ENCODE data around the gene DIRAS1.
A peak's percentile ranks its signal among the peaks of the same experiment; 100 is the strongest.
"Not testable (repeated sequence)": the region's sequence is repeated elsewhere in the genome, so short reads cannot be mapped to it uniquely, and the experiment has no call there.

The DIRAS1 gene

GRCh38 chr19:2703691-2704216, 17.4 kb downstream of the DIRAS1 start:
- no peak for DNase-seq

DNA sequence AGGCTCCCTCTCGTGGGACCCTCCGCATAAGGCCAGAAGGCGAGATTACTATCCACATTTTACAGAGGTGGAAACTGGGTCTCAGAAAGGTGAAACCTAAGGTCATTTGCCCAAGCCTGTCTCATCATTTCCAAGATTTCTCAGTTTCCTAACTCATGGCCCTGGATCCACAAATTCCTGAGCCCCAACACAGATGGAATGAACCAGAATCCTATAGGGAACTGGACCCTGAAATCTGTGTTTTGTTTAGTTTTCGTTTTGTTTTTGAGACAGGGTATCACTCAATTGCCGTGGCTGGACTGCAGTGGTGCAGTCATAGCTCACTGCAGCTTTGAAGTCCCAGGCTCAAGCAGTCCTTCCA, 18.1 kb downstream of the DIRAS1 start:
- DNase-seq: no peak

DNA sequence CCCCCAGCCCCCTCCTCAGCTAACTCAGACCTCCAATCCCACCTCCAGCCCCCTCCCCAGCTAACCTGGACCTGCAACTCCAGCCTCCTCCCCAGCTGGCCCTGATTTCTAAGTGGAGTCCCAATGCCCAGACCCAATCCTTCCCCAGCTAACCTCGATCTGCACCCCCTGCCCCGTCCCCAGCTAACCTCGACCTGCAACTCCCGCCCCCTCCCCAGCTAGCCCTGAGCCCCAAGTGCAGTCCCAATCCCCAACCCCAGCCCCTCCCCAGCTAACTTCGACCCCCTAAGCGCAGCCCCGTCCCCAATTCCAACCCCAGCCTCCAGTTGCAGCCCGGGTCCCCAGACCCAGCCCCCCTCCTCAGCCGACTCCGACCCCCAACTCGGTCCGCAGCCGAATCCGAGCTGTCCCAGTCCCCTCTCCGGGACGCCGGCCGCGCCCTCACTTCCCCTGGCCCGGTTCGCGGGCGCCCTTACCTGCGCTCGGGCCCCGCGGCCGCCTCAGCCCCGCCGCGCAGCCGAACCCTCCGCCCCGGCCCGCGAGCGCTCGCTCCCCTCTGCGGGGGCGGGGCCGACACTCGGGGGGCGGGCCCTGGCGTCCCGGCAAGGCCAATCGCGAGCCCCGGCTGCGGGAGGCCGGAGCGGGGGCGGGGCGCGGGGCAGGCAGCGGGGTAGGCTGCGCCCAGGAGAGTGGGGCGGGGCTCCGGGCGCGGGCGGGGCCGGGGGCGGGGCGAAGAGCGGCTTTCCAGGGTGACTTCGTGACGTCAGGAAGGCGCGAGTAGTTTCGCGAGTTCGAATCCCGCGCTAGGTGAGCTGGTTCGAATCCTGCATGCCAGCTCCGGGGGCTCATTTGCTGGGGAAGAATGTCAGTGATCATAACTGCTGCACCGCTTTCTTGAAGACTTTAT, 18.7 kb downstream of the DIRAS1 start, which contains the start of gene GNG7:
GNG7 (minus strand) TSS at position 525 of the 907 bp plus-strand sequence. CDS start 182,006 bp downstream, outside the sequence.
- DNase-seq: peak; percentile 11

- no peak for DNase-seq
Observed at GRCh38 chr19:2701361-2702169, 19.6 kb downstream of the DIRAS1 start.

DNA sequence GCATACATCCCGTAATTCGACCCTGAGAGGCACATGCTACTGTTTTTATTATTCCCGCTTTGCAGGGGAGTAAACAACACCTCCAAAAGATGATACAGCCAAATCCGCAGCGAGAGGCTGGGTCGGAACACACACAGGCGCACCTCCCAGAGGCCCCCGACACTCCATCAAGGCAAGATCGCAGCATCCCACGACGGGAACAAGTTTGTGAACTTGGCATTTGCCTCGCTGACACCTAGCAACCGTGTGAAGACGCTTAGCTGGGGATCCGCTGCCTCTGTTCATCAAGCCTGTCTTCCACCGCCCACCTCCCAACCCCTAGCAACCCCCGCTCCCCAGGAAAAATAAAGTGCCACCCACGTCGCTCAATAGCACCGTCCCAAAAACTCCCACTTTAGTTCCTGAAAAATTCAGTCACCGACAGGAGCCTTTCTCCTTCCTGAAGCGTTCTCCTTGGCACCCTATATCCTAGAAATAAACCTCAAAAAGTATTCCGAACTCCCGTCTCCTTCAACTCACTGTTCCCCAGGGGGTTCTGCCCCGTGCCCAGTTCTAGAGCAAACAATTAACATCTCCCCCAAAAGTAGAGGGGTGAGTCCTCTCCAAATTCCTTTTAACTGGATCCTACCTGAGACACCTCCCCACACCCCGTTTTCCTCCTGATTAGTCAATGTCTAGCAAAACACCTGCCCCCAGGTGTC, 20.4 kb downstream of the DIRAS1 start:
- DNase-seq: no peak

GRCh38 chr19:2699413-2700140, 21.6 kb downstream of the DIRAS1 start:
- no peak for DNase-seq

- DNase-seq: no peak
Observed at GRCh38 chr19:2694196-2694595, 27.0 kb downstream of the DIRAS1 start.

- DNase-seq: no peak
Observed at GRCh38 chr19:2693492-2694160, 27.5 kb downstream of the DIRAS1 start.

GRCh38 chr19:2691951-2692350, 29.2 kb downstream of the DIRAS1 start:
- DNase-seq: no peak

DNA sequence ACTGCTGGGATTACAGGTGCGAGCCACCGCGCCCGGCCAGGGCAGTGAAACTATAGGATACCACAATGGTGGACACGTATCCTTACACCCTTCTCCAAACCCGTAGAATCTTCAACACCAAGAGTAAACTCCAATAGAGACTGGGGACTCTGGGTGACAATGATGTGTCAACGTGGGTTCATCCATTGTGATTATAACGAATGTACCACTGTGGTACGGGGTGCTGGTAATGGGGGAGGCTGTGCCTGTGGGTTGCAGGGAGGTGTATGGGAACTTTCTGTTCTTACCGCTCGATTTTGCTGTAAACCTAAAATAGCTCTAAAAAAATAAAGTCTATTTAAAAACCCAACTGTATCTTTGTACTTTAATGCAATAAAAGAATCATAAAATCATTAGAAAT, 30.3 kb downstream of the DIRAS1 start:
- no peak for DNase-seq

- no peak for DNase-seq
Observed at GRCh38 chr19:2686360-2686759, 34.8 kb downstream of the DIRAS1 start.

- no peak for DNase-seq
Observed at GRCh38 chr19:2685204-2685704, 35.9 kb downstream of the DIRAS1 start.

DNA sequence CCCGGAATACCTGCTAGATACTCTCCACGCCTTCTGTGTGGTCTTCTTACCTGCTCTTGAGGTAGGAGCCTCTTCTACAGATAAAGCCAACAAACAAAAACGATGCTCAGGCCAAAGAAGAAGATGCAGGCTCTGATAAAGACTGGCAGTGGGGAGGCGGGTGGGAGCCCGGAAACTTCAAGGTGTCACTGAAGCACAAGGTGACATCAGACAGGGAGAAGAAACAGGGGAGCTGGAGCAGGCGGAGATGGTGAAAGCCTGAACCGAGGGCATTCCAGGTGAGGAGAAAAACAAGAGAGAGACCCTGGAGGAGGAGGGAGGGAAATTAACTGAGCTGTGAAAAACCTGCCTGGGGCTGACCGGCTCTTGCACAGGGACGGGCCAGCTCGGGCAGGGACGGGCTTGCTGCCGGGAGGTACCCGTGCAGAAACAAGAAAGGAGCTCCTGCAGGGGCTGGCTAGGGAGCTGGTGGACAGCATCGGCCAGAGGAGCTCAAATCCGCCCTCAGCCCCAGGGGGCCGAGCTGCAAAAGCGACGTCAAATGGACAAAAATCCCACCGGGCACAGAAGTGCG, 37.7 kb downstream of the DIRAS1 start:
- DNase-seq: no peak

DNA sequence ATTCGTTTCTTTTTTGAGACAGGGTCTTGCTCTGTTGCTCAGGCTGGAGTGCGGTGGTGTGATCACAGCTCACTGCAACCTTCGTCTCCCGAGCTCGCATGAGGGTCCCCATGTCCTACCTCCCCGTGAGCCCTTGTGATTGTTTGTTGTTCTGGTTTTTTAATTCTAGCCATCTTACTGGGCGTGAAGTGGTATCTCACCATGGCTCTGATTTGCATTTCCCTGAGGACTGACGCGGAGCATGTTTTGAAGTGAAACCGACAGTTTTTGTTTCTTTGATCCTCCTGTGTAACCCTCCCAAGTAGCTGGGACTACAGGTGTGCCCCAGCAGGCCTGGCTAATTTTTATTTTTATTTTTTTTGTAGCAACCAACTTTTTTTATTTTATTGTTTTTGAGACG, 40.4 kb downstream of the DIRAS1 start:
- DNase-seq: no peak

DNA sequence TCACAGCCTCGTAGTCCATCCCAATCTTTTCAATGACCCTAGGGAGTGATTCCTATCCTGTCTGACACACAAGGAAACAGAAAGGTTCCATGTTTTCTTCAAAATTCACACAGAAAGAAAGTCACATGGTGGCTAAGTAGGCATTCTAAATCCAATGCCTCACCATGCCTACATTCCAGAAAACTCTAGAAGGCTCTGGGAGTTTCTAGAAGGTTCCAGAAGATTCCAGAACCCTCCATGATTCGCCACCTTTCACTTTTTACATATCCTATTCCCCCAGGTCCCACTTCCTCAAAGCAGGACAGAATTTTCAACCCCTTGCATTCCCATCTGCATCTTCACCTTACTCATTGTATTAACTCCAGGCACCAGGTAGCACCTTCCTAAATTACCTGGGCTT, 41.7 kb downstream of the DIRAS1 start:
- no peak for DNase-seq

DNA sequence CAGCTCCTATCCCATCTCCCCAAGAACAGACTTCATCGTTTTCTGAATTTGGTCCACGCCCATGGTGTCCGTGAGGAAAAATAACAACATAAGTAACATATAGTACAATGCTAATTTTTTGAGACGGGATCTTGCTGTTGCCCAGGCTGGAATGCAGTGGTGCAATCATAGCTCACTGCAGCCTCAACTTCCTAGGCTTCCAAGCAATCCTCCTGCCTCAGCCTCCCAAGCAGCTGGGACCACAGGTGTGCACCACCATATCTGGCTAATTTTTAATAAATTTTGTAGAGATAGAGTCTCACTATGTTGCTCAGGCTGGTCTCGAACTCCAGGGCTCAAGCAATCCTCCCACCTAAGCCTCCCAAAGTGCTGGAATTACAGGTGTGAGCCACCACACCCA, 42.2 kb downstream of the DIRAS1 start:
- DNase-seq: not testable (repeated sequence)

GRCh38 chr19:2678044-2678671, 43.0 kb downstream of the DIRAS1 start:
- no peak for DNase-seq

- no peak for DNase-seq
Observed at GRCh38 chr19:2676823-2677222, 44.3 kb downstream of the DIRAS1 start.

GRCh38 chr19:2675892-2676291, 45.3 kb downstream of the DIRAS1 start:
- no peak for DNase-seq

GRCh38 chr19:2670217-2670616, 51.0 kb downstream of the DIRAS1 start:
- no peak for DNase-seq
